Measurements from ENCODE around the gene SCRT2.

- TF ChIP-seq CTCF (IDR thresholded peaks at IDR 0.05; ENCODE audit: insufficient read depth, low read depth, low read length), result no peak
- no peak for TF ChIP-seq EZH2 (IDR thresholded peaks at IDR 0.05; ENCODE audit: insufficient read depth, low read length)
These were observed 11.5 kb downstream of the SCRT2 start for GRCh38 chr20:664151-664550.

Data from astrocyte (in vitro differentiated cells and primary cell).